Diencephalon (tissue), 1 donor: ENCODE results near the gene LRRC41. TPM values are rescaled to one million over a fixed set of nuclear protein-coding genes. Genes with fewer than 3 reads are reported as not detected.

Experiments used
- total RNA-seq: library from RNA; depleted of rRNA; stranded (reverse); fragments of >200 nt; gene quantifications from one replicate; pipeline ENCODE4 v1.2.3, GENCODE V29; 2014

Gene LRRC41, protein sequence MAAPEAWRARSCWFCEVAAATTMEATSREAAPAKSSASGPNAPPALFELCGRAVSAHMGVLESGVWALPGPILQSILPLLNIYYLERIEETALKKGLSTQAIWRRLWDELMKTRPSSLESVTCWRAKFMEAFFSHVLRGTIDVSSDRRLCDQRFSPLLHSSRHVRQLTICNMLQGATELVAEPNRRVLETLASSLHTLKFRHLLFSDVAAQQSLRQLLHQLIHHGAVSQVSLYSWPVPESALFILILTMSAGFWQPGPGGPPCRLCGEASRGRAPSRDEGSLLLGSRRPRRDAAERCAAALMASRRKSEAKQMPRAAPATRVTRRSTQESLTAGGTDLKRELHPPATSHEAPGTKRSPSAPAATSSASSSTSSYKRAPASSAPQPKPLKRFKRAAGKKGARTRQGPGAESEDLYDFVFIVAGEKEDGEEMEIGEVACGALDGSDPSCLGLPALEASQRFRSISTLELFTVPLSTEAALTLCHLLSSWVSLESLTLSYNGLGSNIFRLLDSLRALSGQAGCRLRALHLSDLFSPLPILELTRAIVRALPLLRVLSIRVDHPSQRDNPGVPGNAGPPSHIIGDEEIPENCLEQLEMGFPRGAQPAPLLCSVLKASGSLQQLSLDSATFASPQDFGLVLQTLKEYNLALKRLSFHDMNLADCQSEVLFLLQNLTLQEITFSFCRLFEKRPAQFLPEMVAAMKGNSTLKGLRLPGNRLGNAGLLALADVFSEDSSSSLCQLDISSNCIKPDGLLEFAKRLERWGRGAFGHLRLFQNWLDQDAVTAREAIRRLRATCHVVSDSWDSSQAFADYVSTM
- 54.0 TPM for total RNA-seq

DNA sequence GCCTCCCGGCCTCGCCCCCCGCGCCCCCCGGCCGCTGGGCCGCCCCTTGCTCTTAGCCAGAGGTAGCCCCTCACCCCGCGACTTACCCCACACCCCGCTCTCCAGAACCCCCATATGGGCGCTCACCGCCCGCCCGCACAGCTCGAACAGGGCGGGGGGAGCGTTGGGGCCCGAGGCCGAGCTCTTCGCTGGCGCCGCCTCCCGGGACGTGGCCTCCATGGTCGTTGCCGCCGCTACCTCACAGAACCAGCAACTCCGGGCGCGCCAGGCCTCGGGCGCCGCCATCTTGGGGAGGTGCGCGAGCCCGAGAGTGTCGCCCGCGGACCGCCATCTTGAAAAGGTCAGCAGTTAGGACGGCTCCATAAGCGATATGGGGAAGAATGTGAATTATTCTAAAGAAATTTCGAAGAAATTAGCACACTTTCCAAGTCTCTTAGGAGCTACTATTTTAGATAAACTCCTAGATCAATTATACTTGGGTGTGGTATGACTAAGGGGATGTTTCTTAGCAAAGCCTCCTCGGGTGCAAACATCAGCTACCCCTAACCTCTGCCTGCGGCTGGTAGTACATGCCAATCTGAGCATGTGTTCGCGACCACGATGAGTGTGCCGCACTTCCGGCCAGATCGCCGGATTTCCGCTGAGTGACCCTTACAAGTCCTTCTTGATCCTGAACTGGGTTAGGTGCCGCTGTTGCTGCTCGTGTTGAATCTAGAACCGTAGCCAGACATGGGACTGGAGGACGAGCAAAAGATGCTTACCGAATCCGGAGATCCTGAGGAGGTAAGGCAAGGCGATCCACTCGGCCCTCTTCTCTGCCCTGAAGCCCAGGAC is at the start of gene LRRC41, which contains the start of gene UQCRH:
Gene LRRC41 (minus strand): TSS at position 579 of the 834 bp plus-strand sequence. CDS start 294 bp downstream, at position 285.
Gene UQCRH (plus strand): TSS at position 661 of the 834 bp plus-strand sequence. CDS start 69 bp downstream, at position 730.

DNA sequence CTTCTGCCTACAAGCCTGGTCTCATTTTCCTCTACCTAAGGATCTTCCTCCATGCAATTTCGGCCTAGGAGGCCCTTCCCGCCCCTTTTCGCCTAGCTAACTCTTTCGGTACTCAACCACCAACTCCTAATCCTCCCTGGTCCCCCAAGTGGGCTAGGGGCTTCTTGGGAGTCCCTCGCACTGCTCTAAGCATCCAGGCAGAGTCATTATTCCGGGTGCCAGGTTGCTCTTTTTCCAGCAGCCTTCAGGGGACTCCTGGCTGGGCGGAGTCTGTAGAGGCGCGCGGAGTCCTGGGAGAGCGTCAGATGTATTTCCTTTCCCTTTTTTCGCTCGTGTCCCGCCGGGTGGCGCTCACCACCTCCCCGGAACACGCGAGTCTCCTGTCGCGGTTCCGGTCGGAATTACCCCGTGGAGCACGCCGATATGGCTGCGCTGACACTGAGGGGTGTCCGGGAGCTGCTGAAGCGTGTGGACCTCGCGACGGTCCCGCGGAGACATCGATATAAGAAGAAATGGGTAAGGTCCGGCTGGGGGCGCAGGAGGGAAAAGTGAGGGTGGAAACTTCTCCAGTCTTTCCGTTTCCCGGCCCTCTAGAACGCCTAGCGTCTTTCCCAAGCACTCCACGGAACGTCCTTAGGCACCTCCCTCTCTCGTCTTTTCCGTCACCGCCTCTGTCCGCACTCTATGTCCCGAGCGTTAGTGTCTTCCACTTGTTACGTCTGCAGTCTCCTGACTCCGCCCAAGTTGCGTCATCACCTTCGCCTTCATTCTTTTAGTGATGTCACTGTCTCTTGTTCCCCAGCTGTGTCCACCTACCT is 37.2 kb upstream of the LRRC41 start, which contains the start of gene NSUN4:
Gene NSUN4 (plus strand): TSS at position 404 of the 818 bp plus-strand sequence. CDS start 20 bp downstream, at position 424.

DNA sequence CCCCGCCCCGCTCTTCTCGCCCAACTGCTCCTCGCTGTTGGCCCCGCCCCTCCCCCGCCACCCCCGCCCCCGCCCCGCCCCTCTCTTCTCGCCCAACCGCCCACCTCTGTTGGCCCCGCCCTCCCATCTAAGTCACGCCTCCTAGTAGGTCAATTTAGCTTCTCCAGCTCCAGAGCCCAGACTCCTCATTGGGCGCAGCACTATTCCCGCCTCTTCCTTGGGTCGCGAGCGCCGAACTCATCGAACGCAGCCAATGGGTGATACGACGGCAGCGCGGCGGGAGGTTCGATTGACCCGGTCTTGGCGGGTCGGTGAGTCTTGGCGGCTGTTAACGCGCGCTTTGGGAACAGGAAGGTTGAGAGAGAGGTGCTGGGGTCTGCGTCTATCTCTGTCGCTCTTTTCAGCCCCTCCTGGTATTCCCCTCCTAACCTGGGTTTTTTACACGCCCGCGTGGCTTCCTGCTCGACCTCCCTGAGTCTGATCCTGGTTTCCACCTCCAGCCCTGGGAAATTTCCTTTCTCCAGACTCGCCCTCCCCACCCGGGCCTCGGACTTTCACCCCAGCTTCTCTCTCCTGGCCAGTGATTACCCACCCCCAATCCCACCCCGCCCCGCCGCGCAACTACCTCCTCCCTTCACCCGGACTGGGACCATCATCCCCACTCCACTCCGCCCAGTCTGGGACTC is 55.8 kb downstream of the LRRC41 start, which contains the start of gene RAD54L:
Gene RAD54L (plus strand): TSS at position 328 of the 686 bp plus-strand sequence. CDS start 643 bp downstream, outside the sequence.

Other genes starting within 250 kb of the LRRC41 start
- 87.0 TPM for gene PIK3R3, start 171.0 kb downstream of the LRRC41 start, total RNA-seq
- gene TSPAN1, start 128.5 kb downstream of the LRRC41 start, total RNA-seq = 0.46 TPM
- gene P3R3URF, start 127.1 kb downstream of the LRRC41 start, total RNA-seq = not detected
- gene POMGNT1, start 105.2 kb downstream of the LRRC41 start, total RNA-seq = 60.7 TPM
- gene LURAP1, start 100.3 kb downstream of the LRRC41 start, total RNA-seq = 7.6 TPM
- 2.8 TPM for gene RAD54L, start 55.9 kb downstream of the LRRC41 start, total RNA-seq
- 304 TPM for gene UQCRH, start 82 bp upstream of the LRRC41 start, total RNA-seq
- 15.0 TPM for gene NSUN4, start 37.2 kb upstream of the LRRC41 start, total RNA-seq
- gene FAAH, start 90.7 kb upstream of the LRRC41 start, total RNA-seq = 26.8 TPM
- gene DMBX1, start 186.2 kb upstream of the LRRC41 start, total RNA-seq = 1.8 TPM
- 0.69 TPM for gene KNCN, start 248.0 kb upstream of the LRRC41 start, total RNA-seq